GM18858 (cell line): ENCODE data around the gene IVNS1ABP.

Source experiments
- ATAC-seq: cut with Tn5 transposase; IDR thresholded peaks from one replicate; pipeline ENCODE4 v1.9.1; 2021; ENCODE audit not compliant: unreplicated experiment

Gene IVNS1ABP

GRCh38 chr1:185295091-185295490 is 22.0 kb downstream of the IVNS1ABP start:
- no peak for ATAC-seq

GRCh38 chr1:185293967-185294542 is 23.0 kb downstream of the IVNS1ABP start:
- ATAC-seq, result no peak

- ATAC-seq, result no peak
These were observed 24.8 kb downstream of the IVNS1ABP start for GRCh38 chr1:185292237-185292636.

- no peak for ATAC-seq
These were observed 25.4 kb downstream of the IVNS1ABP start for GRCh38 chr1:185291652-185292051.

GRCh38 chr1:185291159-185291558 is 25.9 kb downstream of the IVNS1ABP start:
- ATAC-seq, result no peak

GRCh38 chr1:185289880-185290279 is 27.2 kb downstream of the IVNS1ABP start:
- no peak for ATAC-seq

GRCh38 chr1:185288435-185288834 is 28.6 kb downstream of the IVNS1ABP start:
- ATAC-seq, result no peak

GRCh38 chr1:185287451-185287850 is 29.6 kb downstream of the IVNS1ABP start:
- no peak for ATAC-seq

- ATAC-seq, result no peak
These were observed 32.3 kb downstream of the IVNS1ABP start for GRCh38 chr1:185284533-185285276.

GRCh38 chr1:185284116-185284515 is 32.9 kb downstream of the IVNS1ABP start:
- ATAC-seq, result no peak

- peak; percentile 80 for ATAC-seq
These were observed 35.8 kb downstream of the IVNS1ABP start for GRCh38 chr1:185281245-185281644.

GRCh38 chr1:185280589-185280988 is 36.5 kb downstream of the IVNS1ABP start:
- no peak for ATAC-seq

- no peak for ATAC-seq
These were observed 37.5 kb downstream of the IVNS1ABP start for GRCh38 chr1:185279571-185279970.

- no peak for ATAC-seq
These were observed 45.1 kb downstream of the IVNS1ABP start for GRCh38 chr1:185271921-185272320.

- no peak for ATAC-seq
These were observed 48.7 kb downstream of the IVNS1ABP start for GRCh38 chr1:185268352-185268751.

- no peak for ATAC-seq
These were observed 49.3 kb downstream of the IVNS1ABP start for GRCh38 chr1:185267701-185268100.

GRCh38 chr1:185267301-185267700 is 49.7 kb downstream of the IVNS1ABP start:
- no peak for ATAC-seq

GRCh38 chr1:185265314-185265713 is 51.7 kb downstream of the IVNS1ABP start:
- no peak for ATAC-seq

GRCh38 chr1:185263780-185264179 is 53.3 kb downstream of the IVNS1ABP start:
- no peak for ATAC-seq

- ATAC-seq, result no peak
These were observed 53.8 kb downstream of the IVNS1ABP start for GRCh38 chr1:185263292-185263691.

GRCh38 chr1:185262151-185262550 is 54.9 kb downstream of the IVNS1ABP start:
- no peak for ATAC-seq

- ATAC-seq, result no peak
These were observed 56.4 kb downstream of the IVNS1ABP start for GRCh38 chr1:185260611-185261010.

- ATAC-seq, result no peak
These were observed 58.4 kb downstream of the IVNS1ABP start for GRCh38 chr1:185258676-185259075.
